Duodenal mucosa (tissue), 2 donors: ENCODE data around the gene TRIM67.

Source experiments
- H3K27ac ChIP-seq: one replicate; pipeline ENCODE4 v1.7.0; 2013; ENCODE audit warnings: low read depth, low read length
- H3K27me3 ChIP-seq, 2 donors: one replicate each; pipeline ENCODE4 v1.7.0; 2013; ENCODE audit warnings: low read length in 2 of 2, control low read depth in 1 of 2; ENCODE audit not compliant: insufficient read depth in 2 of 2, control insufficient read depth in 1 of 2
- H3K36me3 ChIP-seq, 2 donors: one replicate each; pipeline ENCODE4 v1.7.0; 2013; ENCODE audit warnings: low read length in 2 of 2, control low read depth in 1 of 2; ENCODE audit not compliant: insufficient read depth in 2 of 2, control insufficient read depth in 1 of 2
- H3K4me1 ChIP-seq, 2 donors: one replicate each; pipeline ENCODE4 v1.7.0; 2013; ENCODE audit warnings: low read length in 2 of 2, control low read depth in 1 of 2; ENCODE audit not compliant: insufficient read depth in 2 of 2, control insufficient read depth in 1 of 2
- H3K4me3 ChIP-seq, 2 donors: one replicate each; pipeline ENCODE4 v1.7.0; 2013; ENCODE audit warnings: low read length in 2 of 2, low read depth in 1 of 2
- H3K9ac ChIP-seq, 2 donors: one replicate each; pipeline ENCODE4 v1.7.0; 2013; ENCODE audit warnings: low read length in 2 of 2, low read depth in 1 of 2
- H3K9me3 ChIP-seq, 2 donors: one replicate each; pipeline ENCODE4 v1.7.0; 2013; ENCODE audit warnings: low read length in 2 of 2, control low read depth in 1 of 2; ENCODE audit not compliant: control insufficient read depth in 1 of 2

TRIM67 gene

DNA sequence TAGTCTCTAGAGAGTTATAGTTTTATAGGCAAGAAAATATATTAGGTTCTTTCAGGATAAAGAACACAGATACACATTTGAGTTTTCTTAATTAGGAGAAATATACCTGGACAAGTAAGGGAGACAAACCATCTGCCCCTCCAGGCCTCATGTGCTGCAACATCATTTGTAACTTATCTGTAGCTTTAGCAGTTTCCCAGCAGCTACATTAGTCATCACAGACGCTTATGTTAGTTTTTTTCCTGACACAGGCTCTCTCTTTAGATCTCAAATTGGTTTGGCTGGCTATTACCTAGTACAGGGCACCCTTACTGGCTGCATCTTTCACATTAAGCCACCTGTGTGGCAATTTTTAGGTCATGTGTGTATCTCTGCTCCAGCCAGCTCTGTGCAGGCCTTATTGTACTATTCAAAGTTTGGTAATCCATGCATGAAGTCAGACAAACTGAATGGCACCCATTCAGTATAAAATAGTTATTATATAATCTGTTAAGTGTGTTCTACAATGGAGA is 105.0 kb downstream of the TRIM67 start:
- Histone ChIP-seq H3K27ac (no peak overlapping the region), H3K4me1 (no peaks in the 10 kb centered on the region), H3K9me3 (no peaks in the 10 kb centered on the region), H3K27me3 (no peaks in the 10 kb centered on the region), H3K4me3 (no peak overlapping the region), H3K36me3 (peaks cover 32 to 84% of the 10 kb centered on the region in 2 donors), H3K9ac (no peak overlapping the region)
